ENCODE results near the gene SDF2L1.
"Not testable (repeated sequence)": the region's sequence is repeated elsewhere in the genome, so short reads cannot be mapped to it uniquely, and the experiment has no call there.

Gene SDF2L1

DNA sequence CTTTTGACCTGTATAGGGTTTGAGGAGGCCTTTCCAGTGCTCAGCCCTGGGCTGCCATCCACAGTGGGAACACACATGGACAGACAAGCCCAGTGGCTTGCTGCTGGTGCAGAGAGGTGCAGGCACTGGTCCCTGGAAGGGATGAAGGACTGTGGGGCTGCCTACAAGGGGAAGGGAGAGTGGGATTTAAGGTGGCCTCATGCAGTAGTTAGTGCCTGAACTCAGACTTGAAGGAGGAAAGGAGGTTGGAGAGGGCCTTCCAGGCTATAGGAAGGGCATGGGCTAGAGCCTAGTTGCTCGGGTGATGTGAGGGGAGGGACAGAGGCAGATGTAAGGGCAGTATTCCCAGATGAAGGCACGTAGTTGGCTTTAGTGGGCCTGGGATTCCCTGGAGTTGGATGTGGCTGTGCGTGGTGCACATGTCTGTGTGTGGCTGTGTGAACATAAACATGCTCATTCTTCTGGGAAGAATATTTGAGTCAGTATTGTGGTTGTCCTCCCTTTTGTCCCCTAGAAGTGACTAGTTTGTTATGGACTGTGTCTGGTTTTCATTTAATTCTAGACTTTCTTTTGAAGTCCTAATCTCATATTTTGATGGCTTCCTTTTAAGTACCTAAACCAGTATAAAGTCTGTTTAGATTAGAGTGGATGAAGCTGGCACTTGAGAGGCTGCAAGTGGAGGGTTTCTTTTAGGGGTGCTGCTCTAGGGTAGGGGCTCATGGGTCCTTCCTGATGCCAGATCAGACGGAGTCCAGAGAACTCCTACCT, 30.7 kb upstream of the SDF2L1 start:
- TF ChIP-seq, protein P1, sequence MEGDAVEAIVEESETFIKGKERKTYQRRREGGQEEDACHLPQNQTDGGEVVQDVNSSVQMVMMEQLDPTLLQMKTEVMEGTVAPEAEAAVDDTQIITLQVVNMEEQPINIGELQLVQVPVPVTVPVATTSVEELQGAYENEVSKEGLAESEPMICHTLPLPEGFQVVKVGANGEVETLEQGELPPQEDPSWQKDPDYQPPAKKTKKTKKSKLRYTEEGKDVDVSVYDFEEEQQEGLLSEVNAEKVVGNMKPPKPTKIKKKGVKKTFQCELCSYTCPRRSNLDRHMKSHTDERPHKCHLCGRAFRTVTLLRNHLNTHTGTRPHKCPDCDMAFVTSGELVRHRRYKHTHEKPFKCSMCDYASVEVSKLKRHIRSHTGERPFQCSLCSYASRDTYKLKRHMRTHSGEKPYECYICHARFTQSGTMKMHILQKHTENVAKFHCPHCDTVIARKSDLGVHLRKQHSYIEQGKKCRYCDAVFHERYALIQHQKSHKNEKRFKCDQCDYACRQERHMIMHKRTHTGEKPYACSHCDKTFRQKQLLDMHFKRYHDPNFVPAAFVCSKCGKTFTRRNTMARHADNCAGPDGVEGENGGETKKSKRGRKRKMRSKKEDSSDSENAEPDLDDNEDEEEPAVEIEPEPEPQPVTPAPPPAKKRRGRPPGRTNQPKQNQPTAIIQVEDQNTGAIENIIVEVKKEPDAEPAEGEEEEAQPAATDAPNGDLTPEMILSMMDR (IDR thresholded peaks at IDR 0.05; ENCODE audit: extremely low read depth, insufficient read depth, missing control alignments), result no peak
- in situ Hi-C loops (cut with MboI; ENCODE audit: low pct_unique_long_range_greater_than_20kb, low sequenced_read_pairs, unreplicated experiment), result no loop called here
- no peak for DNase-seq (ENCODE audit: low spot score)

DNA sequence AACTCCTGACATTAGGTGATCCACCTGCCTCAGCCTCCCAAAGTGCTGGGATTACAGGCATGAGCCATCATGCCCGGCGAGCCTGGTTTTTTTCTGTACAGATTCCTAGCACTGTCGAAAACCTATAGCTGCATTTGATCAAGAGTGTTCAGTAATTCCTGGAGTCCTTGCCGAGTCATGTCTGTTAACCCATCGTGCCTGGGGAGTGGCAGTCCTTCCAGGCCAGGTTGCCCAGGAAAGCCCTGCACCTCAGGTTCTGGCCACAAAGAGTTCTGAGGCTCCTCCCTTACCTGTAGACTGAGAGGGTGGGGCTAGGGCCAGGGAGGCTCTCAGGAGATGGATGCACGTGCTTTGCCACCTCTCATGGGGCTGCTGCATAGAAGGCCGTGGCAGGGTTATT, 29.2 kb upstream of the SDF2L1 start:
- TF ChIP-seq, protein P1 (IDR thresholded peaks at IDR 0.05; ENCODE audit: extremely low read depth, insufficient read depth, missing control alignments), result no peak
- in situ Hi-C loops (cut with MboI; ENCODE audit: low pct_unique_long_range_greater_than_20kb, low sequenced_read_pairs, unreplicated experiment), result no loop called here
- no peak for DNase-seq (ENCODE audit: low spot score)

DNA sequence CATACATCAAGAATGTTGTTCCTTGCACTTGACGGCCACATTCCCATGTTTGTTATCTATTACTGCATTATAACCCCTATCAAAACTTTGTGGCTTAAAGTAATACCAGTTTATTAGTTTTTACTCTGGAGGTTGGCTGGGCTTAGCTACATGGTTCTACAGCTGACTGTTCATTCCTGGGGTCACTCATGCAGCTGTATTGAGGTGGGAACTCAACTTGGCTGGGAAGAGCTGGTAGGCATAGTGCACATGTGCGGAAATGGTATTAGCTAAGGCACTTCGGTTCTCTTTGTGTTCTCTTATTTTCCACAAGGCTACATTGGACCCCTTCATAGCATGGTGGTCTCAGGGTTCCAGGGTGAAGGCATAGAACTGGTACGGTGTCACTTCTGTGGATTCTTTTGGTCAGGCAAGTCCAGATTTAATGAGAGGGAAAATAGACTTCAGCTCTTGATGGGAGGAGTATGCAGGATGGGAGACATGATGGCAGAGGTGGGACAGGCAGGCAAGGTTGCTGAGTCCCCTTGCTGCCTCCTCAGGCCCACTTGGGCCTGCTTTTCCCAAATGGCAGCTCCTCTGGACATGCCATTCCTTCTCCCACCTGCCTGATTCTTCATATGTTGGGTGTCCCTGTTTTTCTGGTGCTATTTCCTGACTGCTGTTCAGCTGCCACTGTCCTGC, 28.4 kb upstream of the SDF2L1 start:
- in situ Hi-C loops (cut with MboI; ENCODE audit: low pct_unique_long_range_greater_than_20kb, low sequenced_read_pairs, unreplicated experiment), result no loop called here
- TF ChIP-seq, protein P1 (IDR thresholded peaks at IDR 0.05; ENCODE audit: extremely low read depth, insufficient read depth, missing control alignments), result no peak
- no peak for DNase-seq (ENCODE audit: low spot score)

DNA sequence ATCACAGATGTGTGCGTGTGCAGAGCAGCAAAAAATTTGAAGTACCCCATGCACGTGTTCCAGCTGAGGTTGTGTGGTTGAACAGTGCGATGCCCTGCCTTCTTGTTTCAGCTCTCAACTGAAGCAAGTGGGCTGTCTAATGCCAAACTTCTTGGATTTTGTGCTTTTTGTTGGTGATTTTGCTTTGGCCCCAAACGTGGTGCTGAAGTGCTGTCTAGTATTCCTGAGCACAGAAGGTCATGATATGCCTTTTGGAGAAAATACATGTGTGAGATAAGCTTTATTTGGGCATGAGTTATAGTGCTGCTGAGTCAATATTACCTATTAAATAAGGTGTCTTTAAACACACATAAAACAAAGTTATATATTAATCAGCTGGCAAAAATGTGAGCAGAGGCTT, 26.4 kb upstream of the SDF2L1 start:
- TF ChIP-seq, protein P1 (IDR thresholded peaks at IDR 0.05; ENCODE audit: extremely low read depth, insufficient read depth, missing control alignments), result no peak
- DNase-seq (ENCODE audit: low spot score), result no peak
- in situ Hi-C loops (cut with MboI; ENCODE audit: low pct_unique_long_range_greater_than_20kb, low sequenced_read_pairs, unreplicated experiment), result no loop called here

DNA sequence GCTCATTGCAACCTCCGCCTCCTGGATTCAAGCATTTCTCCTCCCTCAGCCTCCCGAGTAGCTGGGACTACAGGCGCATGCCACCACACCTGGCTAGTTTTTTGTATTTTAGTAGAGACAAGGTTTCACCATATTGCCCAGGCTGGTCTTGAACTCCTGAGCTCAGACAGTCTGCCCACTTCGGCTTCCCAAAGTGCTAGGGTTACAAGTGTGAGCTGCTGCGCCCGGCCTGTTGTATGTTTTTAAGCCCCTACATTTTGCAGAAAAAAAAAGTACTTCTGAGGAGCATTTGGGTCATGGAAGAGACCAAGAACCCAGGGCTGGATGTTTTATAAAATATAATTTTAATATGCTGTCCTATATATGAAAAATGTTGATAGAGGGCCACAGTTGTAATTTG, 24.8 kb upstream of the SDF2L1 start:
- DNase-seq (ENCODE audit: low spot score); in situ Hi-C loops (cut with MboI; ENCODE audit: low pct_unique_long_range_greater_than_20kb, low sequenced_read_pairs, unreplicated experiment): not testable (repeated sequence)

DNA sequence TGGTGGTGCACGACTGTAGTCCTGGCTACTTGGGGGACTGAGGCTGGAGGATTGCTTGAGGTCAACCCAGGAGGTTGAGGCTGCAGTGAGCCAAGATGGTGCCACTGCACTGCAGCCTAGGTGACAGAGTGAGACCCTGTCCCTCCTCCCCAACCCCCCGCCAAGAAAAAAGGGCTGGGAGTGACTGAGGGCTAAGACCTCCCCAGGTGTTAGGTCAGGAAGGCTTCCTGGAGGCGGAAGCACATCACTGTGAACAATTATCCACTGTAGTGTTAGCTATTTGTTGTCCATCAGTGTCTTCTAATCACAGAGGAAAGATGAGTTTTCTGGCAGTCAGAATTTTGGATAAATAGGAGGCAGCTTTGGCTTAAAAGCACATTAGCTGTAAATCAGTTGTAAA, 21.1 kb upstream of the SDF2L1 start:
- in situ Hi-C loops (cut with MboI; ENCODE audit: low pct_unique_long_range_greater_than_20kb, low sequenced_read_pairs, unreplicated experiment), result no loop called here
- no peak for DNase-seq (ENCODE audit: low spot score)
- TF ChIP-seq, protein P1 (IDR thresholded peaks at IDR 0.05; ENCODE audit: extremely low read depth, insufficient read depth, missing control alignments), result no peak

Data from GM13977 (cell line).